ENCODE results near the gene CEBPG. TPM values are rescaled to one million over a fixed set of nuclear protein-coding genes. Genes with fewer than 3 reads are reported as not detected.

Gene CEBPG
- total RNA-seq, 1 donor from 2014 or later, result 32.0 TPM

GRCh38 chr19:33418461-33418860 lies 45.0 kb downstream of the CEBPG start:
- no peak for ATAC-seq (ENCODE audit: low read depth)
- no peak overlapping the region for H3K27ac Mint-ChIP-seq
- H3K4me3 Mint-ChIP-seq, result no peak overlapping the region
- no peak for TF ChIP-seq CTCF (IDR thresholded peaks at IDR 0.05)
- no peaks in the 10 kb centered on the region for H3K9me3 Mint-ChIP-seq
- H3K27me3 Mint-ChIP-seq, result no peaks in the 10 kb centered on the region
- peaks cover 5% of the 10 kb centered on the region for H3K4me1 Mint-ChIP-seq
- no peak for DNase-seq
- POLR2A ChIA-PET, result no interaction called here
- intact Hi-C loops (cut with micrococcal nuclease), result no loop called here
- CTCF ChIA-PET, result interaction anchor here (0.9 to 1.1 kb wide), 2 partner anchors 11 to 183 kb away, joined by 3 read pairs; no protein-coding TSS in a partner anchor
- H3K36me3 Mint-ChIP-seq (ENCODE audit: low read depth), result no peaks in the 10 kb centered on the region

- ChIA-PET POLR2A (no interaction called here), CTCF (interaction anchor here (1.1 kb wide), 1 partner anchor 12 kb away, joined by 3 read pairs; no protein-coding TSS in a partner anchor)
- H3K27me3 Mint-ChIP-seq, result no peaks in the 10 kb centered on the region
- ATAC-seq (ENCODE audit: low read depth) (no peak), DNase-seq (no peak)
- TF ChIP-seq CTCF (IDR thresholded peaks at IDR 0.05), result no peak
- intact Hi-C loops (cut with micrococcal nuclease), result no loop called here
- no peak overlapping the region for H3K4me3 Mint-ChIP-seq
- H3K9me3 Mint-ChIP-seq, result no peaks in the 10 kb centered on the region
- no peaks in the 10 kb centered on the region for H3K36me3 Mint-ChIP-seq (ENCODE audit: low read depth)
- H3K4me1 Mint-ChIP-seq, result peaks cover 5% of the 10 kb centered on the region
- no peak overlapping the region for H3K27ac Mint-ChIP-seq
Measured at GRCh38 chr19:33418871-33419787, 45.6 kb downstream of the CEBPG start.

- Mint-ChIP-seq H3K27me3 (no peaks in the 10 kb centered on the region), H3K9me3 (no peaks in the 10 kb centered on the region), H3K36me3 (ENCODE audit: low read depth) (peaks cover 3% of the 10 kb centered on the region), H3K4me1 (peaks cover 5% of the 10 kb centered on the region), H3K4me3 (no peak overlapping the region), H3K27ac (no peak overlapping the region)
- intact Hi-C loops (cut with micrococcal nuclease), result no loop called here
- no peak for ATAC-seq (ENCODE audit: low read depth)
- CTCF ChIA-PET, result no interaction called here
- POLR2A ChIA-PET, result no interaction called here
- TF ChIP-seq CTCF (IDR thresholded peaks at IDR 0.05), result no peak
- no peak for DNase-seq
Measured at GRCh38 chr19:33419788-33420130, 46.2 kb downstream of the CEBPG start.

GRCh38 chr19:33420821-33421220 lies 47.3 kb downstream of the CEBPG start:
- ATAC-seq (ENCODE audit: low read depth), result no peak
- DNase-seq, result no peak
- ChIA-PET POLR2A (no interaction called here), CTCF (interaction anchor here (0.7 kb wide), 1 partner anchor 1080 kb away, joined by 3 read pairs; no protein-coding TSS in a partner anchor)
- H3K27ac Mint-ChIP-seq, result no peak overlapping the region
- H3K4me1 Mint-ChIP-seq, result peaks cover 5% of the 10 kb centered on the region
- TF ChIP-seq CTCF (IDR thresholded peaks at IDR 0.05), result no peak
- no peaks in the 10 kb centered on the region for H3K27me3 Mint-ChIP-seq
- intact Hi-C loops (cut with micrococcal nuclease), result no loop called here
- no peak overlapping the region for H3K4me3 Mint-ChIP-seq
- no peaks in the 10 kb centered on the region for H3K9me3 Mint-ChIP-seq
- peaks cover 3% of the 10 kb centered on the region for H3K36me3 Mint-ChIP-seq (ENCODE audit: low read depth)

- POLR2A ChIA-PET, result no interaction called here
- H3K27ac Mint-ChIP-seq, result no peak overlapping the region
- H3K36me3 Mint-ChIP-seq (ENCODE audit: low read depth), result peaks cover 3% of the 10 kb centered on the region
- ATAC-seq (ENCODE audit: low read depth), result no peak
- peaks cover 3% of the 10 kb centered on the region for H3K4me1 Mint-ChIP-seq
- CTCF ChIA-PET, result no interaction called here
- no peaks in the 10 kb centered on the region for H3K9me3 Mint-ChIP-seq
- TF ChIP-seq CTCF (IDR thresholded peaks at IDR 0.05), result no peak
- no peak for DNase-seq
- H3K4me3 Mint-ChIP-seq, result no peak overlapping the region
- intact Hi-C loops (cut with micrococcal nuclease), result no loop called here
- no peaks in the 10 kb centered on the region for H3K27me3 Mint-ChIP-seq
Measured at GRCh38 chr19:33421368-33421767, 47.9 kb downstream of the CEBPG start.

All from activated B cell treated with CpG ODN at 0.5 μM for 24 hours (primary cell).